Endothelial cell of umbilical vein (primary cell): ENCODE measurements around the gene ACTG2. TPM values are rescaled to one million over a fixed set of nuclear protein-coding genes. Genes with fewer than 3 reads are reported as not detected.
"Not testable (repeated sequence)": the region's sequence is repeated elsewhere in the genome, so short reads cannot be mapped to it uniquely, and the experiment has no call there.

ENCODE experiments used
- BruUV-seq: library from RNA; stranded (reverse); fragments of 400-500 nt; replicated peaks from 2 replicates; lab custom pipeline; 2021; lab: Mats Ljungman, UMichigan
- CTCF ChIA-PET: fragments of 300-600, 350-600 bp; sonication (Branson Sonifier 250); formaldehyde crosslinking; loops from one replicate; lab custom pipeline; 2021; ENCODE audit warnings: antibody characterized with exemption, inconsistent platforms; lab: Charles Lee
- POLR2A ChIA-PET: fragments of 300-600, 350-600 bp; sonication (Branson Sonifier 250); formaldehyde crosslinking; loops from one replicate; lab custom pipeline; 2021; ENCODE audit warnings: antibody characterized with exemption, inconsistent platforms; lab: Charles Lee
- DNase-seq: peaks from one replicate; pipeline ENCODE4 v3.0.0-alpha.2; 2011; ENCODE audit warnings: low read depth, low spot score
- FAIRE-seq: peaks from 2 replicates; lab custom pipeline; 2011; peaks lifted over from hg19 to GRCh38; lab: Jason Lieb, UNC
- H2AFZ ChIP-seq: 2 replicates; pipeline ENCODE4 v1.6.0; 2012; ENCODE audit warnings: low read depth, low read length, control low read depth, inconsistent platforms
- H3K27ac ChIP-seq: 2 replicates; pipeline ENCODE4 v1.5.1; 2011; ENCODE audit warnings: low read depth, mild to moderate bottlenecking, control low read depth, low read length, moderate library complexity; ENCODE audit not compliant: insufficient read depth
- H3K27me3 ChIP-seq, 2 experiments: 2 replicates each; pipeline versions ENCODE4 v1.6.0 to v1.6.1; 2011; ENCODE audit warnings: low read length in 2 of 2, mixed read lengths in 1 of 2; ENCODE audit not compliant: control insufficient read depth in 2 of 2, insufficient read depth in 2 of 2
- H3K36me3 ChIP-seq, 2 experiments: 2 replicates in 1 of 2; 3 replicates in 1 of 2; pipeline ENCODE4 v1.5.1; 2011; ENCODE audit warnings: low read length in 2 of 2, mild to moderate bottlenecking in 1 of 2, moderate library complexity in 1 of 2; ENCODE audit not compliant: control insufficient read depth in 2 of 2, insufficient read depth in 2 of 2; ENCODE audit errors: extremely low read depth in 1 of 2
- H3K4me1 ChIP-seq: 3 replicates; pipeline ENCODE4 v1.5.1; 2011; ENCODE audit warnings: mild to moderate bottlenecking, low read length; ENCODE audit not compliant: control insufficient read depth, insufficient read depth; ENCODE audit errors: extremely low read depth
- H3K4me2 ChIP-seq: 2 replicates; pipeline ENCODE4 v1.6.1; 2011; ENCODE audit warnings: low read length, control low read depth, mixed read lengths; ENCODE audit not compliant: insufficient read depth
- H3K4me3 ChIP-seq, 3 experiments: fragments of 200-600 bp in 1 of 3; sonication (generic), shearing (Covaris generic) in 1 of 3; replicated peaks in 1 of 3; 2 replicates each; pipeline ENCODE4 v1.5.1; 2011 to 2016; ENCODE audit warnings: control low read depth in 3 of 3, low read length in 3 of 3, mild to moderate bottlenecking in 2 of 3, inconsistent platforms in 1 of 3, low read depth in 1 of 3, moderate library complexity in 1 of 3; ENCODE audit not compliant: insufficient read depth in 1 of 3
- H3K79me2 ChIP-seq: 2 replicates; pipeline ENCODE4 v1.6.0; 2012; ENCODE audit warnings: low read length, inconsistent platforms; ENCODE audit not compliant: control insufficient read depth, insufficient read depth
- H3K9ac ChIP-seq: replicated peaks from 2 replicates; pipeline ENCODE3; 2011; ENCODE audit warnings: low read length, control low read depth; ENCODE audit not compliant: insufficient read depth; ENCODE audit errors: extremely low read depth
- H3K9me1 ChIP-seq: replicated peaks from 3 replicates; pipeline ENCODE4 v1.6.0; 2011; ENCODE audit warnings: mild to moderate bottlenecking, low read length; ENCODE audit not compliant: control insufficient read depth, insufficient read depth; ENCODE audit errors: extremely low read depth
- H3K9me3 ChIP-seq: replicated peaks from 2 replicates; pipeline ENCODE4 v1.5.1; 2012; ENCODE audit warnings: low read length, inconsistent platforms; ENCODE audit not compliant: control insufficient read depth, insufficient read depth
- H4K20me1 ChIP-seq: replicated peaks from 2 replicates; pipeline ENCODE3; 2011; ENCODE audit warnings: mild to moderate bottlenecking, low read length; ENCODE audit not compliant: control insufficient read depth, insufficient read depth; ENCODE audit errors: extremely low read depth
- EZH2 ChIP-seq: IDR thresholded peaks from 2 replicates; pipeline ENCODE4 v1.6.1; 2012; ENCODE audit warnings: borderline replicate concordance, low read depth, mild to moderate bottlenecking, moderate library complexity, low read length, inconsistent platforms; ENCODE audit not compliant: severe bottlenecking
- FOS ChIP-seq: IDR thresholded peaks from 2 replicates; pipeline ENCODE4 v1.6.1; 2011; ENCODE audit warnings: mild to moderate bottlenecking, low read length, moderate library complexity, borderline replicate concordance; ENCODE audit not compliant: insufficient read depth
- GATA2 ChIP-seq: IDR thresholded peaks from 2 replicates; pipeline ENCODE4 v1.7.0; 2011; ENCODE audit warnings: low read depth, mild to moderate bottlenecking, moderate library complexity, mixed read lengths, low read length; ENCODE audit not compliant: insufficient read length, insufficient read depth
- JUN ChIP-seq: IDR thresholded peaks from 2 replicates; pipeline ENCODE4 v1.6.1; 2011; ENCODE audit warnings: borderline replicate concordance, low read depth; ENCODE audit not compliant: insufficient read length, insufficient read depth
- MYC ChIP-seq: IDR thresholded peaks from one replicate; pipeline ENCODE4 v1.6.1; 2011; ENCODE audit warnings: mild to moderate bottlenecking, low read depth, low read length
- POLR2A ChIP-seq: IDR thresholded peaks from 2 replicates; pipeline ENCODE4 v1.6.1; 2012; ENCODE audit warnings: low read depth, mild to moderate bottlenecking, control low read depth, low read length
- POLR2AphosphoS5 ChIP-seq: IDR thresholded peaks from 2 replicates; pipeline ENCODE4 v1.6.1; 2012; ENCODE audit warnings: low read depth, mild to moderate bottlenecking, control low read depth, low read length, moderate library complexity; ENCODE audit not compliant: insufficient read depth
- dilution Hi-C: fragments of 300-500 bp; cut with MboI; formaldehyde crosslinking; loops from one replicate; pipeline ENCODE4 v1.15.0; 2019; ENCODE audit warnings: low sequenced_read_pairs; ENCODE audit not compliant: extremely low pct_ligation_motif_present
- intact Hi-C: fragments of 100-400 bp; cut with micrococcal nuclease; formaldehyde crosslinking; loops from one replicate; pipeline ENCODE4 v1.10.0; 2022
- polyA plus RNA-seq, 4 experiments: library from polyadenylated mRNA; depleted of rRNA in 3 of 4; stranded (reverse) in 3 of 4; unstranded in 1 of 4; fragments of >200 nt; gene quantifications; 2 replicates each; pipeline versions ENCODE4 v1.2.1 to v1.2.3, GENCODE V29; 2011 to 2012; ENCODE audit warnings: missing spikeins in 1 of 4
- total RNA-seq: library from RNA; stranded (reverse); gene quantifications from 2 replicates; pipeline ENCODE4 v1.2.3, GENCODE V29; 2021
- TF ChIP-seq, protein P1 (sequence below), 2 donors: IDR thresholded peaks; 1 replicate in 1 of 2; 2 replicates in 1 of 2; pipeline ENCODE4 v1.5.1; 2011; ENCODE audit warnings: low read length in 2 of 2, mild to moderate bottlenecking in 2 of 2, moderate library complexity in 2 of 2, control low read depth in 1 of 2, inconsistent platforms in 1 of 2, low read depth in 1 of 2; ENCODE audit not compliant: insufficient read depth in 1 of 2; ENCODE audit errors: extremely low read depth in 1 of 2
- TF ChIP-seq, protein P2 (sequence below): IDR thresholded peaks from 2 replicates; pipeline ENCODE4 v1.6.1; 2011; ENCODE audit not compliant: insufficient read depth, insufficient read length

ACTG2 gene
- total and polyA plus RNA-seq, 2 donors (not counting 3 experiments of a cell fraction or from before 2014, with no cell fraction given), result not detected

DNA sequence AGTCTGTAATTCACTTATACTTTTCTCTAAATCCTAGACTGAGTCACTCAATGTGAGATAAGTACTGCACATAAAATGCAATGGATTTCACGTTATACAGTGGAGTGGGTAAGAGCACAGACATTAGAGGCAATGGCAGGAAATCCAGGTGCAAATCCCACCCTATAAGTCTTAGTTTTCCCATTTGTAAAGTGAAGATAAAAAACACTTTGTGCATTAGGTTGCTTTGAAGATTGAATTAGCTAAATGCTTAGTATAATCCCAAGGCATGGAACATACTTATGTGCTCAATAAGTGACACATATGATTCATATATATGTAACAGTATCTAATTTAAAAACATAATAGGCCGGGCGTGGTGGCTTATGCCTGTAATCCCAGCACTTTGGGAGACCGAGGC is 10.5 kb downstream of the ACTG2 start:
- dilution Hi-C loops (no loop called here), intact Hi-C loops (no loop called here)
- ChIA-PET CTCF (interaction anchor here (1.6 kb wide), 1 partner anchor 432 kb away, joined by 3 read pairs; no protein-coding TSS in a partner anchor), POLR2A (interaction anchor here (0.5 kb wide), 1 partner anchor 11 kb away, joined by 4 read pairs; no protein-coding TSS in a partner anchor)
- no peak overlapping the region for H3K4me3 ChIP-seq
- H2AFZ ChIP-seq, result no peak overlapping the region
- H3K27me3 ChIP-seq, result peaks cover 11 to 18% of the 10 kb centered on the region in 2 experiments
- FAIRE-seq, result no peak
- H3K79me2 ChIP-seq, result no peaks in the 10 kb centered on the region
- no peak overlapping the region for H3K4me2 ChIP-seq
- H3K27ac ChIP-seq, result no peak overlapping the region
- no peaks in the 10 kb centered on the region for H3K36me3 ChIP-seq
- TF ChIP-seq, protein P1, sequence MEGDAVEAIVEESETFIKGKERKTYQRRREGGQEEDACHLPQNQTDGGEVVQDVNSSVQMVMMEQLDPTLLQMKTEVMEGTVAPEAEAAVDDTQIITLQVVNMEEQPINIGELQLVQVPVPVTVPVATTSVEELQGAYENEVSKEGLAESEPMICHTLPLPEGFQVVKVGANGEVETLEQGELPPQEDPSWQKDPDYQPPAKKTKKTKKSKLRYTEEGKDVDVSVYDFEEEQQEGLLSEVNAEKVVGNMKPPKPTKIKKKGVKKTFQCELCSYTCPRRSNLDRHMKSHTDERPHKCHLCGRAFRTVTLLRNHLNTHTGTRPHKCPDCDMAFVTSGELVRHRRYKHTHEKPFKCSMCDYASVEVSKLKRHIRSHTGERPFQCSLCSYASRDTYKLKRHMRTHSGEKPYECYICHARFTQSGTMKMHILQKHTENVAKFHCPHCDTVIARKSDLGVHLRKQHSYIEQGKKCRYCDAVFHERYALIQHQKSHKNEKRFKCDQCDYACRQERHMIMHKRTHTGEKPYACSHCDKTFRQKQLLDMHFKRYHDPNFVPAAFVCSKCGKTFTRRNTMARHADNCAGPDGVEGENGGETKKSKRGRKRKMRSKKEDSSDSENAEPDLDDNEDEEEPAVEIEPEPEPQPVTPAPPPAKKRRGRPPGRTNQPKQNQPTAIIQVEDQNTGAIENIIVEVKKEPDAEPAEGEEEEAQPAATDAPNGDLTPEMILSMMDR (IDR thresholded peaks at IDR 0.05; ENCODE audit: extremely low read depth in 1 of 2, insufficient read depth in 1 of 2, low read depth in 1 of 2, low read length in 2 of 2), result no peak
- TF ChIP-seq JUN (no peak), EZH2 (no peak), GATA2 (no peak), POLR2A (no peak), FOS (no peak), POLR2AphosphoS5 (no peak), MYC (no peak)
- TF ChIP-seq, protein P2, sequence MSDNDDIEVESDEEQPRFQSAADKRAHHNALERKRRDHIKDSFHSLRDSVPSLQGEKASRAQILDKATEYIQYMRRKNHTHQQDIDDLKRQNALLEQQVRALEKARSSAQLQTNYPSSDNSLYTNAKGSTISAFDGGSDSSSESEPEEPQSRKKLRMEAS, result no peak
- no peaks in the 10 kb centered on the region for H4K20me1 ChIP-seq
- no peak overlapping the region for H3K9ac ChIP-seq
- H3K4me1 ChIP-seq, result no peaks in the 10 kb centered on the region
- no peaks in the 10 kb centered on the region for H3K9me3 ChIP-seq
- no peaks in the 10 kb centered on the region for H3K9me1 ChIP-seq
- no peak for DNase-seq
- no TSS peak for BruUV-seq

DNA sequence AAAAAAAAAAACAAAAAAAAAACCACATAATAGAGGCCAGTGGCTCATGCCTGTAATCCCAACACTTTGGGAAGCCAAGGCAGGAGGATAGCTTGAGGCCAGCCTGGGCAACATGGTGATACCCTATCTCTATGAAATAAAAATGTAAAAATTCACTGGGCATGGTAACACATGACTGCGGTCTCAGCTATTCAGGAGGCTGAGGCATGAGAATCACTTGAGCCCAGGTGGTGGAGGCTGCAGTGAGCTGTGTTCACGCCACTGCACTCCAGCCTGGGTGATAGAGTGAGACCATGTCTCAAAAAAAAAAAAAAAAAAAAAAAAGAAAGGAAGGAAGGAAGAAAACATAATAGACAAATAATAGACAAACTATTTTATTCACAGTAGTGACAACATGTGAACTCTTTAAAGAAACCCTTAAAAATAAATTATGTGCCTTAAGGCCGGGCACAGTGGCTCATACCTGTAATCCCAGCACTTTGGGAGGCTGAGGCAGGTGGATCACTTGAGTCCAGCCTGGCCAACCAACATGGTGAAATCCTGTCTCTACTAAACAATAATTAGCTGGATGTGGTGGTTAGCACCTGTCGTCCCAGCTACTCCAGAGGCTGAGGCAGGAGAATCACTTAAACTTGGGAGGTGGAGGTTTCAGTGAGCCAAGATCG is 11.3 kb downstream of the ACTG2 start:
- H3K4me2 ChIP-seq, H3K4me3 ChIP-seq, intact Hi-C loops, FAIRE-seq, H3K9me1 ChIP-seq, BruUV-seq, POLR2A ChIA-PET, H3K9me3 ChIP-seq, H3K4me1 ChIP-seq, H4K20me1 ChIP-seq, H3K27ac ChIP-seq, H3K79me2 ChIP-seq, H3K9ac ChIP-seq, H2AFZ ChIP-seq, dilution Hi-C loops, H3K36me3 ChIP-seq, DNase-seq: not testable (repeated sequence)
- CTCF ChIA-PET, result interaction anchor here (1.1 to 1.6 kb wide), 2 partner anchors 12 to 431 kb away, joined by 3 read pairs; no protein-coding TSS in a partner anchor
- peaks cover 11 to 18% of the 10 kb centered on the region in 2 experiments for H3K27me3 ChIP-seq
